HG03520 (cell line): ENCODE data around the gene SOCS2.

ENCODE experiments used
- ATAC-seq: cut with Tn5 transposase; IDR thresholded peaks from one replicate; pipeline ENCODE4 v1.9.1; 2021; ENCODE audit warnings: mild to moderate bottlenecking, moderate library complexity; ENCODE audit not compliant: unreplicated experiment

SOCS2 gene

GRCh38 chr12:93565760-93566159 is 6.7 kb upstream of the SOCS2 start:
- no peak for ATAC-seq

GRCh38 chr12:93567174-93567573 is 5.3 kb upstream of the SOCS2 start:
- no peak for ATAC-seq

- ATAC-seq, result no peak
Measured at GRCh38 chr12:93568091-93568490, 4.4 kb upstream of the SOCS2 start.

GRCh38 chr12:93569301-93569655 is 3.2 kb upstream of the SOCS2 start:
- no peak for ATAC-seq

- ATAC-seq, result peak; percentile 37
Measured at GRCh38 chr12:93569656-93570551, 2.6 kb upstream of the SOCS2 start.

- ATAC-seq, result peak; percentile 45
Measured at GRCh38 chr12:93570552-93571364, 1.7 kb upstream of the SOCS2 start.

- peak; percentile 8 for ATAC-seq
Measured at GRCh38 chr12:93571365-93571924, 1.0 kb upstream of the SOCS2 start.

- no peak for ATAC-seq
Measured at GRCh38 chr12:93572712-93573551, 457 bp downstream of the SOCS2 start.

- no peak for ATAC-seq
Measured at GRCh38 chr12:93573552-93574223, 1.2 kb downstream of the SOCS2 start.

GRCh38 chr12:93577222-93577621 is 4.7 kb downstream of the SOCS2 start:
- ATAC-seq, result no peak

GRCh38 chr12:93578221-93578620 is 5.7 kb downstream of the SOCS2 start:
- no peak for ATAC-seq

- no peak for ATAC-seq
Measured at GRCh38 chr12:93580682-93581081, 8.2 kb downstream of the SOCS2 start.

- no peak for ATAC-seq
Measured at GRCh38 chr12:93581370-93581769, 8.9 kb downstream of the SOCS2 start.

GRCh38 chr12:93582351-93582750 is 9.9 kb downstream of the SOCS2 start:
- ATAC-seq, result no peak

- no peak for ATAC-seq
Measured at GRCh38 chr12:93583627-93584392, 11.3 kb downstream of the SOCS2 start.

GRCh38 chr12:93585247-93585646 is 12.8 kb downstream of the SOCS2 start:
- ATAC-seq, result no peak

GRCh38 chr12:93587611-93588010 is 15.1 kb downstream of the SOCS2 start:
- ATAC-seq, result no peak

- ATAC-seq, result no peak
Measured at GRCh38 chr12:93589081-93589480, 16.6 kb downstream of the SOCS2 start.

GRCh38 chr12:93591137-93591868 is 18.8 kb downstream of the SOCS2 start:
- peak; percentile 74 for ATAC-seq
